Body of pancreas (tissue), 4 donors: Measurements from ENCODE around the gene LCN12. TPM values are rescaled to one million over a fixed set of nuclear protein-coding genes. Genes with fewer than 3 reads are reported as not detected.
A peak's percentile ranks its signal among the peaks of the same experiment; 100 is the strongest.

Source experiments
- ATAC-seq: fragments of 150-250 bp; one replicate; pipeline ENCODE4 v1.9.1; 2016
- DNase-seq, 4 donors: peaks; one replicate each; pipeline ENCODE4 v3.0.0-alpha.2; 2019
- H3K27ac ChIP-seq, 4 donors: fragments of 200-600 bp; sonication (generic); 1 replicate in 3 of 4; 2 replicates in 1 of 4; pipeline versions ENCODE4 v1.5.1 to v1.6.1; 2016 to 2019; ENCODE audit warnings: mild to moderate bottlenecking in 1 of 4, mixed read lengths in 1 of 4, moderate library complexity in 1 of 4
- H3K27me3 ChIP-seq, 2 donors: fragments of 200-600 bp; sonication (generic); one replicate each; pipeline ENCODE4 v1.6.0; 2016; ENCODE audit warnings: mild to moderate bottlenecking in 1 of 2
- H3K36me3 ChIP-seq, 2 donors: fragments of 200-600 bp; sonication (generic); replicated peaks in 1 of 2; 2 replicates each; pipeline ENCODE4 v1.5.1; 2016; ENCODE audit warnings: low read depth in 2 of 2; ENCODE audit not compliant: insufficient read depth in 1 of 2
- H3K4me1 ChIP-seq: fragments of 200-600 bp; sonication (generic); one replicate; pipeline ENCODE4 v1.6.0; 2016
- H3K4me3 ChIP-seq, 2 donors: fragments of 200-600 bp; sonication (generic); 1 replicate in 1 of 2; 2 replicates in 1 of 2; pipeline ENCODE4 v1.5.1; 2016 to 2019
- H3K9me3 ChIP-seq, 3 donors: fragments of 200-600 bp; sonication (generic); 1 replicate in 2 of 3; 2 replicates in 1 of 3; pipeline ENCODE4 v1.5.1; 2016
- CTCF ChIP-seq, 7 experiments: fragments of 450-650 bp in 4 of 7; fragments of 200-600 bp in 3 of 7; sonication (generic) in 3 of 7; IDR thresholded peaks; one replicate each; pipeline ENCODE4 v1.5.1; 2016 to 2019; ENCODE audit warnings: antibody characterized with exemption in 7 of 7
- POLR2A ChIP-seq, 3 donors: fragments of 450-650 bp; IDR thresholded peaks; one replicate each; pipeline ENCODE4 v1.6.1; 2016; ENCODE audit warnings: antibody characterized with exemption in 3 of 3, mild to moderate bottlenecking in 2 of 3
- WGBS, 2 donors: methylation state at CpG; one replicate each; pipeline ENCODE4 v1.1.5; 2017; 5-methylcytosine and 5-hydroxymethylcytosine counted together
- intact Hi-C: fragments of 100-400 bp; cut with DNase I; formaldehyde crosslinking; loops from one replicate; pipeline ENCODE4 v1.15.1; 2023
- total RNA-seq, 2 donors: library from RNA; depleted of rRNA; stranded (reverse); fragments of >200 nt; gene quantifications; one replicate each; pipeline ENCODE4 v1.1.0, GENCODE V29; 2016

The LCN12 gene
- total RNA-seq, 2 donors from 2014 or later, result 1.3 to 4.9 TPM

- ATAC-seq (peak; percentile 24), DNase-seq (peak in 1 of 4 donors; percentile 41)
- H3K36me3 ChIP-seq, result no peaks in the 10 kb centered on the region
- H3K9me3 ChIP-seq, result no peaks in the 10 kb centered on the region
- H3K4me3 ChIP-seq, result no peak overlapping the region
- peaks cover 47% of the 10 kb centered on the region for H3K4me1 ChIP-seq
- H3K27ac ChIP-seq, result peak overlapping the region; percentile 87 to 92 (median 92)
- intact Hi-C loops, result loop anchor here (5.0 kb wide), 1 partner anchor 72 kb away; no protein-coding TSS in a partner anchor
- no peaks in the 10 kb centered on the region for H3K27me3 ChIP-seq
- 15 to 48% methylated on average over 2 to 9 of the region's 9 CpGs for WGBS, 2 donors
- TF ChIP-seq CTCF (IDR thresholded peaks at IDR 0.05) (no peak), POLR2A (IDR thresholded peaks at IDR 0.05) (no peak)
Observed at GRCh38 chr9:136950656-136951276, 1.3 kb upstream of the LCN12 start.

GRCh38 chr9:136952321-136952850 lies 313 bp downstream of the LCN12 start:
- no peak for DNase-seq
- peaks cover 46% of the 10 kb centered on the region for H3K4me1 ChIP-seq
- H3K27me3 ChIP-seq, result no peaks in the 10 kb centered on the region
- no peak for ATAC-seq
- TF ChIP-seq CTCF (IDR thresholded peaks at IDR 0.05) (no peak), POLR2A (IDR thresholded peaks at IDR 0.05) (no peak)
- H3K4me3 ChIP-seq, result no peak overlapping the region
- no peaks in the 10 kb centered on the region for H3K36me3 ChIP-seq
- WGBS, 2 donors, result 63 to 87% methylated on average over 3 to 15 of the region's 15 CpGs
- H3K9me3 ChIP-seq, result no peaks in the 10 kb centered on the region
- H3K27ac ChIP-seq, result peak overlapping the region in 3 of 4 donors; percentile 15 to 92 (median 91)
- intact Hi-C loops, result loop anchor here (5.0 kb wide), 1 partner anchor 70 kb away; no protein-coding TSS in a partner anchor

GRCh38 chr9:136952876-136953770 lies 1.1 kb downstream of the LCN12 start:
- TF ChIP-seq CTCF (IDR thresholded peaks at IDR 0.05) (no peak), POLR2A (IDR thresholded peaks at IDR 0.05) (no peak)
- no peaks in the 10 kb centered on the region for H3K36me3 ChIP-seq
- no peak for ATAC-seq
- WGBS, 2 donors, result 90% methylated on average over 43 of the region's 44 CpGs; no CpG with 5 or more reads in 1 of the 2 donors
- no peak for DNase-seq
- peaks cover 39% of the 10 kb centered on the region for H3K4me1 ChIP-seq
- peak overlapping the region in 1 of 4 donors; percentile 91 for H3K27ac ChIP-seq
- H3K27me3 ChIP-seq, result no peaks in the 10 kb centered on the region
- H3K9me3 ChIP-seq, result no peaks in the 10 kb centered on the region
- intact Hi-C loops, result loop anchor here (5.0 kb wide), 1 partner anchor 69 kb away; no protein-coding TSS in a partner anchor
- no peak overlapping the region for H3K4me3 ChIP-seq

GRCh38 chr9:136953771-136954269 lies 1.7 kb downstream of the LCN12 start:
- no peaks in the 10 kb centered on the region for H3K9me3 ChIP-seq
- no peak for DNase-seq
- WGBS, 2 donors, result 70 to 81% methylated on average over 2 to 19 of the region's 19 CpGs
- H3K27me3 ChIP-seq, result no peaks in the 10 kb centered on the region
- H3K4me3 ChIP-seq, result no peak overlapping the region
- ATAC-seq, result no peak
- no peak for TF ChIP-seq POLR2A (IDR thresholded peaks at IDR 0.05)
- no peak for TF ChIP-seq CTCF (IDR thresholded peaks at IDR 0.05)
- H3K36me3 ChIP-seq, result no peaks in the 10 kb centered on the region
- intact Hi-C loops, result loop anchor here (5.0 kb wide), 1 partner anchor 68 kb away; no protein-coding TSS in a partner anchor
- H3K4me1 ChIP-seq, result peaks cover 32% of the 10 kb centered on the region
- H3K27ac ChIP-seq, result no peak overlapping the region
